Erythroblast (primary cell): ENCODE measurements around the gene GRAPL.
"Not testable (repeated sequence)": the region's sequence is repeated elsewhere in the genome, so short reads cannot be mapped to it uniquely, and the experiment has no call there.

Source experiments
- GATA1 ChIP-seq: IDR thresholded peaks from 2 replicates; pipeline ENCODE4 v1.6.1; 2011; ENCODE audit warnings: low read depth, mild to moderate bottlenecking, control low read depth, low read length, moderate library complexity
- POLR2A ChIP-seq: IDR thresholded peaks from 2 replicates; pipeline ENCODE4 v1.6.1; 2011; ENCODE audit warnings: mild to moderate bottlenecking, low read length

GRCh38 chr17:19108517-19108916 is 18.9 kb upstream of the GRAPL start:
- not testable (repeated sequence) for TF ChIP-seq POLR2A, GATA1
